ENCODE results near the gene SDHAF2. TPM values are rescaled to one million over a fixed set of nuclear protein-coding genes. Genes with fewer than 3 reads are reported as not detected.

The SDHAF2 gene
- total and polyA plus RNA-seq, 9 of the 15 experiments (the other 6 are each of a cell fraction or from before 2014, with no cell fraction given), result 21.2 to 144 (median 40.4) TPM

- no peak overlapping the region for H3K4me2 ChIP-seq (ENCODE audit: insufficient read depth, low read length)
- ChIA-PET POLR2A (interaction anchor here (1.1 to 2.7 kb wide), 8 partner anchors 8 to 73 kb away, joined by 3 to 15 read pairs (median 4); partner anchors contain the start of genes CPSF7, SDHAF2 and TMEM216), CTCF (ENCODE audit: low intra/inter-chr PET ratio) (no interaction called here)
- H2AFZ ChIP-seq (ENCODE audit: low read depth, low read length), result no peak overlapping the region
- H4K20me1 ChIP-seq (replicated peaks; ENCODE audit: control insufficient read depth, insufficient read depth, low read length), result no peaks in the 10 kb centered on the region
- no peaks in the 10 kb centered on the region for H3K4me1 ChIP-seq (replicated peaks in 1 of 2; ENCODE audit: control insufficient read depth in 2 of 2, insufficient read depth in 2 of 2, low read length in 2 of 2)
- no peaks in the 10 kb centered on the region for H3K27me3 ChIP-seq (ENCODE audit: control insufficient read depth in 2 of 2, insufficient read depth in 2 of 2, low read length in 2 of 2)
- 92% methylated on average over 2 of the region's 2 CpGs for WGBS (ENCODE audit: insufficient coverage, low coverage, missing lambda C conversion rate)
- H3K36me3 ChIP-seq (ENCODE audit: control insufficient read depth, insufficient read depth, low read length), result peaks cover 48% of the 10 kb centered on the region
- intact Hi-C loops (cut with micrococcal nuclease) (no loop called here), in situ Hi-C loops (cut with MboI) (no loop called here)
- no peaks in the 10 kb centered on the region for H3K9me3 ChIP-seq (replicated peaks; ENCODE audit: control insufficient read depth, insufficient read depth, low read depth, low read length)
- DNase-seq (ENCODE audit: extremely low read depth in 1 of 4, low spot score in 3 of 4) (no peak), FAIRE-seq (no peak), ATAC-seq (peak; percentile 18; the same call in 2 of the 3 replicates)
- TF ChIP-seq RBM14 (IDR thresholded peaks at IDR 0.05; ENCODE audit: borderline replicate concordance, insufficient read depth, low read depth, low read length), result no peak
- TF ChIP-seq CHD4 (IDR thresholded peaks at IDR 0.05; ENCODE audit: insufficient read depth, insufficient replicate concordance, low read depth, low read length, poor library complexity, severe bottlenecking), result no peak
- TF ChIP-seq POLR2AphosphoS5 (IDR thresholded peaks at IDR 0.05; ENCODE audit: control insufficient read depth, insufficient read depth, low read depth, low read length), result peak; percentile 50; the same call in 1 of the 2 replicates
- no peak for TF ChIP-seq ATF2 (CRISPR knock-in tag; IDR thresholded peaks at IDR 0.05)
- 0 out of 2 replicates have a peak, but pooled peaks have one; percentile 29 for TF ChIP-seq POLR2G (IDR thresholded peaks at IDR 0.05; ENCODE audit: low read depth, low read length)
- TF ChIP-seq ZBTB1 (CRISPR knock-in tag; IDR thresholded peaks at IDR 0.05; ENCODE audit: borderline replicate concordance, low read depth), result no peak
- H3K79me2 ChIP-seq (ENCODE audit: control insufficient read depth, insufficient read depth, low read length), result no peaks in the 10 kb centered on the region
- no peak overlapping the region for H3K9ac ChIP-seq (ENCODE audit: insufficient read depth in 1 of 2, low read depth in 2 of 2, low read length in 2 of 2)
- H3K4me3 ChIP-seq, result no peak overlapping the region
- no peaks in the 10 kb centered on the region for H3K9me1 ChIP-seq (ENCODE audit: control insufficient read depth, insufficient read depth, low read length)
- BruUV-seq (replicated peaks), result no TSS peak
- no peak overlapping the region for H3K27ac ChIP-seq (ENCODE audit: extremely low read depth, low read depth, low read length)
Measured at GRCh38 chr11:61401573-61401972, 28.4 kb upstream of the SDHAF2 start.
